Mesendoderm (in vitro differentiated cells): ENCODE results near the gene PTPRD.

Source experiments
- DNase-seq: peaks from one replicate; pipeline ENCODE4 v3.0.0; 2013
- H2AK5ac ChIP-seq: 2 replicates; pipeline ENCODE4 v1.6.1; 2013; ENCODE audit warnings: low read length, inconsistent platforms
- H2BK120ac ChIP-seq: 2 replicates; pipeline ENCODE4 v1.6.1; 2013; ENCODE audit warnings: low read depth, mild to moderate bottlenecking, low read length, moderate library complexity, mixed read lengths
- H2BK15ac ChIP-seq: replicated peaks from 2 replicates; pipeline ENCODE4 v1.6.1; 2013; ENCODE audit warnings: low read depth, mild to moderate bottlenecking, moderate library complexity
- H2BK5ac ChIP-seq: 2 replicates; pipeline ENCODE4 v1.6.1; 2013; ENCODE audit warnings: low read length, inconsistent platforms
- H3K18ac ChIP-seq: 2 replicates; pipeline ENCODE4 v1.6.1; 2013; ENCODE audit warnings: mild to moderate bottlenecking, low read length, mixed read lengths
- H3K23ac ChIP-seq: one replicate; pipeline ENCODE4 v1.6.1; 2013; ENCODE audit warnings: low read length
- H3K27ac ChIP-seq: 2 replicates; pipeline ENCODE4 v1.5.1; 2013; ENCODE audit warnings: low read depth, mild to moderate bottlenecking, inconsistent platforms, low read length, moderate library complexity
- H3K27me3 ChIP-seq: 2 replicates; pipeline ENCODE4 v1.6.1; 2013; ENCODE audit warnings: low read length, control low read depth, mild to moderate bottlenecking, inconsistent platforms; ENCODE audit not compliant: insufficient read depth, poor library complexity
- H3K36me3 ChIP-seq: 2 replicates; pipeline ENCODE4 v1.6.1; 2013; ENCODE audit warnings: low read length, inconsistent platforms; ENCODE audit not compliant: control insufficient read depth, insufficient read depth
- H3K4ac ChIP-seq: one replicate; pipeline ENCODE4 v1.6.1; 2013; ENCODE audit warnings: low read depth, mild to moderate bottlenecking, low read length, moderate library complexity
- H3K4me1 ChIP-seq: 2 replicates; pipeline ENCODE4 v1.6.1; 2013; ENCODE audit warnings: low read depth, low read length, inconsistent platforms; ENCODE audit not compliant: control insufficient read depth
- H3K4me2 ChIP-seq: 2 replicates; pipeline ENCODE4 v1.6.1; 2013; ENCODE audit warnings: low read length
- H3K4me3 ChIP-seq: 2 replicates; pipeline ENCODE4 v1.5.1; 2013; ENCODE audit warnings: mild to moderate bottlenecking, low read length
- H3K56ac ChIP-seq: one replicate; pipeline ENCODE4 v1.6.1; 2013; ENCODE audit warnings: low read length
- H3K79me1 ChIP-seq: 2 replicates; pipeline ENCODE4 v1.6.1; 2013; ENCODE audit warnings: low read length, inconsistent platforms
- H3K79me2 ChIP-seq: 2 replicates; pipeline ENCODE4 v1.6.1; 2013; ENCODE audit warnings: mild to moderate bottlenecking, low read length; ENCODE audit not compliant: control insufficient read depth, insufficient read depth
- H3K9ac ChIP-seq: 2 replicates; pipeline ENCODE4 v1.6.1; 2013; ENCODE audit warnings: low read length, inconsistent platforms
- H4K5ac ChIP-seq: one replicate; pipeline ENCODE4 v1.6.1; 2013; ENCODE audit warnings: low read length
- H4K8ac ChIP-seq: one replicate; pipeline ENCODE4 v1.6.1; 2013; ENCODE audit warnings: low read depth, mild to moderate bottlenecking, control low read depth, low read length, moderate library complexity
- WGBS: extraction: QIAGEN DNeasy Blood & Tissue Kit; methylation state at CpG from one replicate; pipeline ENCODE4 v1.1.7; 2013; ENCODE audit warnings: low lambda C conversion rate, missing lambda C conversion rate; ENCODE audit not compliant: insufficient coverage; ENCODE audit errors: extremely low coverage; 5-methylcytosine and 5-hydroxymethylcytosine counted together

PTPRD gene

GRCh38 chr9:9718691-9719090 lies 894.1 kb downstream of the PTPRD start:
- Histone ChIP-seq H3K23ac (no peak overlapping the region), H3K18ac (no peak overlapping the region), H3K36me3 (no peaks in the 10 kb centered on the region), H3K79me2 (no peaks in the 10 kb centered on the region), H3K27ac (no peak overlapping the region), H2BK5ac (no peak overlapping the region), H2BK120ac (no peak overlapping the region), H4K8ac (no peak overlapping the region), H3K4me2 (no peak overlapping the region), H3K4me3 (no peak overlapping the region), H4K5ac (no peak overlapping the region), H2AK5ac (no peak overlapping the region), H3K56ac (no peak overlapping the region), H3K4ac (no peak overlapping the region), H3K79me1 (no peaks in the 10 kb centered on the region), H2BK15ac (no peak overlapping the region), H3K4me1 (no peaks in the 10 kb centered on the region), H3K9ac (no peak overlapping the region), H3K27me3 (no peaks in the 10 kb centered on the region)
- DNase-seq, result no peak
- no CpG with 5 or more reads among the region's 3 CpGs for WGBS

- Histone ChIP-seq H3K79me1 (no peaks in the 10 kb centered on the region), H3K27ac (no peak overlapping the region), H3K4me1 (no peaks in the 10 kb centered on the region), H3K79me2 (no peaks in the 10 kb centered on the region), H3K27me3 (no peaks in the 10 kb centered on the region), H3K9ac (no peak overlapping the region), H4K8ac (no peak overlapping the region), H3K4ac (no peak overlapping the region), H2BK15ac (no peak overlapping the region), H3K36me3 (no peaks in the 10 kb centered on the region), H3K18ac (no peak overlapping the region), H3K4me2 (no peak overlapping the region), H2BK120ac (no peak overlapping the region), H3K56ac (no peak overlapping the region), H2AK5ac (no peak overlapping the region), H3K4me3 (no peak overlapping the region), H2BK5ac (no peak overlapping the region), H3K23ac (no peak overlapping the region), H4K5ac (no peak overlapping the region)
- DNase-seq, result no peak
- WGBS, result no CpG with 5 or more reads among the region's 3 CpGs
These were observed 933.4 kb downstream of the PTPRD start for GRCh38 chr9:9679433-9679832.

- Histone ChIP-seq H4K8ac (no peak overlapping the region), H3K18ac (no peak overlapping the region), H2AK5ac (no peak overlapping the region), H3K79me1 (no peaks in the 10 kb centered on the region), H3K4ac (no peak overlapping the region), H3K4me2 (no peak overlapping the region), H4K5ac (no peak overlapping the region), H2BK5ac (no peak overlapping the region), H3K4me3 (no peak overlapping the region), H3K27me3 (no peaks in the 10 kb centered on the region), H3K27ac (no peak overlapping the region), H2BK120ac (no peak overlapping the region), H3K56ac (no peak overlapping the region), H3K9ac (no peak overlapping the region), H3K4me1 (no peaks in the 10 kb centered on the region), H2BK15ac (no peak overlapping the region), H3K79me2 (no peaks in the 10 kb centered on the region), H3K36me3 (no peaks in the 10 kb centered on the region), H3K23ac (no peak overlapping the region)
- no CpG with 5 or more reads among the region's 3 CpGs for WGBS
- DNase-seq, result no peak
These were observed 938.3 kb downstream of the PTPRD start for GRCh38 chr9:9674461-9674860.

- Histone ChIP-seq H4K5ac (no peak overlapping the region), H3K27ac (no peak overlapping the region), H3K4me3 (no peak overlapping the region), H3K9ac (no peak overlapping the region), H3K36me3 (no peaks in the 10 kb centered on the region), H3K23ac (no peak overlapping the region), H3K4ac (no peak overlapping the region), H3K79me1 (no peaks in the 10 kb centered on the region), H3K18ac (no peak overlapping the region), H2BK5ac (no peak overlapping the region), H2BK15ac (no peak overlapping the region), H3K79me2 (no peaks in the 10 kb centered on the region), H2AK5ac (no peak overlapping the region), H3K4me2 (no peak overlapping the region), H3K27me3 (no peaks in the 10 kb centered on the region), H3K4me1 (no peaks in the 10 kb centered on the region), H3K56ac (no peak overlapping the region), H2BK120ac (no peak overlapping the region), H4K8ac (no peak overlapping the region)
- no peak for DNase-seq
- no CpG with 5 or more reads among the region's 3 CpGs for WGBS
These were observed 942.3 kb downstream of the PTPRD start for GRCh38 chr9:9670454-9670853.

- H3K79me2 ChIP-seq, result no peaks in the 10 kb centered on the region
- no peak overlapping the region for H3K9ac ChIP-seq
- H3K4me2 ChIP-seq, result no peak overlapping the region
- H3K27ac ChIP-seq, result no peak overlapping the region
- no peak overlapping the region for H2AK5ac ChIP-seq
- H4K8ac ChIP-seq, result no peak overlapping the region
- H2BK120ac ChIP-seq, result no peak overlapping the region
- H3K4ac ChIP-seq, result no peak overlapping the region
- H3K18ac ChIP-seq, result no peak overlapping the region
- H3K56ac ChIP-seq, result no peak overlapping the region
- H3K36me3 ChIP-seq, result no peaks in the 10 kb centered on the region
- no peaks in the 10 kb centered on the region for H3K79me1 ChIP-seq
- no peaks in the 10 kb centered on the region for H3K27me3 ChIP-seq
- H2BK5ac ChIP-seq, result no peak overlapping the region
- H3K4me1 ChIP-seq, result no peaks in the 10 kb centered on the region
- DNase-seq, result no peak
- H2BK15ac ChIP-seq, result no peak overlapping the region
- H4K5ac ChIP-seq, result no peak overlapping the region
- no CpG with 5 or more reads among the region's 3 CpGs for WGBS
- no peak overlapping the region for H3K23ac ChIP-seq
- no peak overlapping the region for H3K4me3 ChIP-seq
These were observed 967.8 kb downstream of the PTPRD start for GRCh38 chr9:9645006-9645405.

- no peak overlapping the region for H3K23ac ChIP-seq
- no peak overlapping the region for H3K4me2 ChIP-seq
- no peak for DNase-seq
- no peak overlapping the region for H4K5ac ChIP-seq
- no peak overlapping the region for H3K18ac ChIP-seq
- H2BK5ac ChIP-seq, result no peak overlapping the region
- H2BK120ac ChIP-seq, result no peak overlapping the region
- no peak overlapping the region for H3K56ac ChIP-seq
- no peaks in the 10 kb centered on the region for H3K79me2 ChIP-seq
- H3K27me3 ChIP-seq, result no peaks in the 10 kb centered on the region
- no peak overlapping the region for H3K27ac ChIP-seq
- no peaks in the 10 kb centered on the region for H3K79me1 ChIP-seq
- H3K36me3 ChIP-seq, result no peaks in the 10 kb centered on the region
- WGBS, result no CpG with 5 or more reads among the region's 2 CpGs
- no peak overlapping the region for H2BK15ac ChIP-seq
- H3K9ac ChIP-seq, result no peak overlapping the region
- H3K4me1 ChIP-seq, result no peaks in the 10 kb centered on the region
- no peak overlapping the region for H4K8ac ChIP-seq
- no peak overlapping the region for H2AK5ac ChIP-seq
- H3K4ac ChIP-seq, result no peak overlapping the region
- no peak overlapping the region for H3K4me3 ChIP-seq
These were observed 981.5 kb downstream of the PTPRD start for GRCh38 chr9:9631284-9631683.
